NCI-H1436 treated with DMSO at 0.1 percent for 48 hours (cell line): Measurements from ENCODE around the gene CAMTA1.

Experiments used
- DNase-seq: peaks from one replicate; lab custom pipeline; 2025; lab: John Stamatoyannopoulos, UW

Gene CAMTA1

DNA sequence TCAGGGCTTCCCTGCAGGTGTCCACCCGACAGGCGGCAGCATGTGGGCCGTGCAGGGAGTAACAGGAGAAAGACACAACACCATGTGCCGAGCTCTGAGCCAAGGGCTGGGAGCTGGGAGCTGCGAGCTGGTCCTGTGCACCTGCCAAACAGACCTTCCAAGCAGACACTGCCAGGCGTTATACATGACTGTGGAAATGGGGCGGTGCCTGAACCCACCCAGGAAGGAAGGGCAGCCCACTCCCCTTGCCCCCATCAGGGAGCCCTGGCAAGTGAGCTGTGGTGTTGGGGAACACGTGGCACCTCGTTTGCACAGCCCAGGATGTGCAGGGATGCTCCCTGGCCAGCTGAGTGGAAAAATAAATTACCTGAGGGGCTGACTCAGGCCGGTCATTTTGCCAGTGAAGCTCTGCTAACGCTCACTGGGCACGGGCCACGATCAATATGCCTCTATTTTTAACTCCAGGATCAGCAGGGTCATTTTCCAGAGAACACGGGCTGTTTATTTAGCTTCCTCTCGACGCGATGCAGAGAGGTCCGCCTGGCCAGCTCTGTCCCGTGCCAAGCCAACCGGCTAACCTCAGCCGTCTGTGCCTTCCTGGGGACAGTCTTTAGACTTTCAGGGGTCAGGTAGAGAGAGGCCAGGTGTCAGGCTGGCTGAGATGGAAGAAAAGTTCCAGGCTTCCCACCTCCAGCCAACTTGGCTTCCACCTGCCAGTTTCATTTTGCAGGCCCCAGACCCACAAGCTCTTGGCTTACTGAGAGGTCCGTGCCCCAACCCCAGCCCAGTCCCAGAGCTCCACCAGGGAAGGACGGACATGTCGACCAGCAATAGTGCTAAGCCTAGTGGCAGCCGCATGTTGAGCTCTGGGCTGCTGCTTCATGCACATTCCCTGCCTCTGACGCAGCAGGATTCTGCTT lies 789.1 kb downstream of the CAMTA1 start:
- no peak for DNase-seq

DNA sequence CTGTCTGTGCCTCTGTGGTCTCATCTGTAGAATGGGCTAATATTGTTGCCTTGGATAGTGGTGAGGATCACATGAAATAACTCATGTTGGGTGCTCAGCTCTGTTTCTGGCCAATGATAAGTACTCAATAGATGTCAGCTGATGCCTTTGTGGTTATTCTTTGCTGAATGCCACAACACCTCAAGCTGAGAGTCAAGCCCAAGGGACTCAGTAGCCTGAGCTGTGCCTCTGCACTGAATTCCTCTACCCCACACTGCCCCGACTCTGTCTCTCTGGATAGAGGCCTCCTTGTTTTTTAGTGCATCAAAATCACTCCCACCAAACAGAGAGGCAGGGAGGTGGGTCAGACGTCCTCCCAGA lies 789.8 kb downstream of the CAMTA1 start:
- DNase-seq = no peak

DNA sequence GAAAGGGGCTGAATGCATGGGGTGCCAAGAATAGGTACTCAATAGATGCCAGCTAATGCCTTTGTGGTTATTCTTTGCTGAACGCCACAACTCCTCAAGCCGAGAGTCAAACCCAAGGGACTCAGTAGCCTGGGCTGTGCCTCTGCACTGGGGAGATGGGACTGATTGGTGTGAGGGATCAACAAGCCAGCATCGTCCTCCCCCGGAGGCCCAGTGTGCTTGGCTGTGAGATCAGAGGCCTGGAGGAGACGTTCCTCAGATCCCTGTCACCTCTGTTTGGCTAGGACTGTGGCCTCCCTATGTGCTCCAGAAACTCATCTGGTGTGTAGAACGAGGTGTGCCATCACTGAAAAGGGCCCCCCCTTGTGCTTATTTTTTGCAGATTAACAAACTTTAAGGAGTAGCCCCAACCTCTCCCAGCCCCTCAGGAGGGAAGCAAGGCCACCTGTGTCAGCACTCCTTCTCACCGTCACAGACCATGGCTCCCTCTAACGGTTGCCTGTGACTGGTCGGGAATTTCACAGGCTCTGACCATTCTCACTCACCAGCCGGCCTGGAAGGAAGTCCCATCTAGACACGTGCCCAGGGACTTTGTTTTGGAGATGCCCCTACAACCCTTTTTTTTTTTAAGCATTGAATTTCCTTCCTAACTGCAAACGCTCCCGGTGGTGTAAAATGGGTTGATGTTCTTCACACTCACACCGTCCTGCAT lies 791.8 kb downstream of the CAMTA1 start:
- DNase-seq = no peak

DNA sequence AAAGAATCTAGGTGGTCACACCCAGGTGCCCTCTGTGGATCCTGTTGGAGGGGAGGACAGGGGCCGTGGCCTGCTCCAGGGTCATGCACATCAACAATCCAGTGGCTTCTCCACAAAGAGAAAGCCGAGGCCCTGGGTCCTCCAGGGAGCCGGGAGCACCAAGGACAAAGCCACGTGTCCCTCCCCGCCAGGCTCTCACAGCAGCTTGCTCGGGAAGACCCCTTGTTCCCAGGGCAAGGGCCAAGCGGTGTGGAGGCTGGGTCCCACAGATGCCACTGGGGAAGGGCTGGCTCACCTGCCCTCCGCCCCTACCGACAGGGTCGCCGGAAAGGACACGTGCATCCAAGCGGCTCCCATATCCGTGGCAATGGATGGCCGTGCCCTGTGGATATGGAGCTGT lies 793.0 kb downstream of the CAMTA1 start:
- DNase-seq = no peak

DNA sequence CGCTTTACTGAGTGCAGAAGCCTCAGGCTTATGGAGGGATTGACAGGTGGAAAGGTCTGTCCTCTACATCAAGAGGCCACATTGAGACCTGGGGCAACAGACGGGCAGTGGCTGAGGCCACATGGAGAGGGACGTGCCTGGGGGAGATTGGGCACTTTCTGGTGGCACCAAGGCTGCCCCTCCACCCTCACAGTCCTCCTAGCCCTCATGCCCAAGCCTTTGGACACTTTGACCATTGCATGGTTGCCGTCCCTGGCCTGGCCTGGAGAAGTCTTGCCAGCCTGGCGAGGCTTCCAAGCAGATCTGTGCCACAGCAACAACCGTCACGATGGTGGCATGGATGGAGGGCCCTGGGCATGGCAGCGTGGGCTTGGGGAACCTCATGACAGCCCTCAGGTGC lies 793.8 kb downstream of the CAMTA1 start:
- no peak for DNase-seq

DNA sequence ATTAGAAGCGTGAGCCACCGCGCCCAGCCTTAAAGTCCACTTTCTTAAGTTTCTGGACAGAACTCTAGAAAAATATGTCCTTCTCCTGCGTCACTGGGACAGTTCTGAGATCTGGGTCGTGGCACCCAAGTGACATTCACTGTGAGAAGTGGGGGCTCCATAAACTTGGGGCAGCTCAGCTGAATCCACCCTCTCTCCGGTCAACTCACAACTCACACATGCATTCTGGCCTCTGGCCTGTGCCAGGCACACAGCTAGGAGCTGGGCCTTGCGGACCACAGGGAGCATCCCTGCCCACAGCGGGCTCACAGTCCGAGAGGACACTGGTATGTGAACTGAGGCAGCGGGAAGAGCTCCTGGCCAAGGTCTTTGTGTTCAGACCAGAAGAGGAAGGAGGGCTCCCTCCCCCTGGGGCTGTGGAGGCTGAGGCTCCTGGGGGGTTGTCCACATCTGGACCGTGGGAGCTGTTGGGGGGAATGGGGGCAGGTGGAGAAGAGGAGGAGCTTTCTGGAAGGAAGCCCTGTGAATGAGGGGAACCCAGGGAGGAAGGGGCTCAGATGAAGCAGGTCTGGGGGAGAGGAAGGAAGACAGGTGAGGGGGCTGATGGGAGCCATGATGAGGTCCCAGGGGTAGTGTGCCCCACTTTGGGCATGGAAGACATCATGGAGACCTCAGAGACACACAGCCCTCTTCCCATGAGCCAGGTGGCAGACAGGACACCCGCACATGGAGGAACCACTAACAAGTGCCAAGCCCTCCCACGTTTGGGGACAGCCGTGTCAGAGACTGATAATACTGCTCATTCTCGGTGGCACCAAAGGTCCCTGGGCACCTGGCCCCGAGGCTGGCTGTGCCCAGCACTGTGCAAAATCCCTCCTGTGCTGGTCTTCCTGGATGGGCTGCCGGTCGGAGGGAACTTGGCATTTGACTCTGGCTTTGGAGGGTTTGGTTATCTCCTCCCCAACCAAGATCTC lies 794.9 kb downstream of the CAMTA1 start:
- no peak for DNase-seq

DNA sequence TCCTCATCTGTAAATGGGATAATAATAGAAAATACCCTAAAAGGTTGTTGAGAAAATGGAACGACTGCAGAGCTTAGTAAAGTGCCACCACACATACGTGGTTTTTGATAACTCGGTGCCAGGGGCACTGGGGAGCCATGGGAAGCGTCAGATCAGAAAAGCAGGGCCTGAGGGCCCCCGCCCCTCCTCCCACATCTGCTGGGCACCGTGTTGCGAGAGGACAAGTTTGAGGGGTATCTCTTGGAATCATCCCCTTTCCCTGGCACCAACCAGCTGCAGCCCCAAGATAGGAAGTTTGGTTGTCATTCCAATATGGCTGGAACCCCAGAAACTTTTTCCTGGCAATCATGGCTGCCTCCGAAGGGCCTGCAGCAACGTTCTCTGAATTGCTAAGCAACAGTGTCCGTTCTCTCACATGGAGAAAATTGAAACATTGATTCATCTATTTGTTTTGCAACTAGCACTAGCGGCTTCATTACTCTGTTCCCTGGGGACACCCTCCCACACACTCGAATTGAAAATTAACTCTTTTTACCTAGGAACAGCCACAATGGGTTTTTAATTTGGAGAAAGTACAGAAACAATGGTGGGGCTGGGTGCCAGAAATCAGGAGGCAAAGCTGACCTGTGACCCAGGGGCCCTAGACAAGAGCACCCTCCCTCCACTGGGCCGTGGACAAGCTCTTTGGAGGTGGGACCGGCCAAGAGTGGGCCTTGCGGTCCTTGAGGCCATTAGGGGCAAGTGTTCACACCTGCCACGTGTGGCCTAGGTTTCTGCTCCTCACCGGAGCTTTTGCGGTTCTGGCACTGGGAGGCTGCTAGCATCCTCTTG lies 795.9 kb downstream of the CAMTA1 start:
- peak; percentile 93 for DNase-seq

DNA sequence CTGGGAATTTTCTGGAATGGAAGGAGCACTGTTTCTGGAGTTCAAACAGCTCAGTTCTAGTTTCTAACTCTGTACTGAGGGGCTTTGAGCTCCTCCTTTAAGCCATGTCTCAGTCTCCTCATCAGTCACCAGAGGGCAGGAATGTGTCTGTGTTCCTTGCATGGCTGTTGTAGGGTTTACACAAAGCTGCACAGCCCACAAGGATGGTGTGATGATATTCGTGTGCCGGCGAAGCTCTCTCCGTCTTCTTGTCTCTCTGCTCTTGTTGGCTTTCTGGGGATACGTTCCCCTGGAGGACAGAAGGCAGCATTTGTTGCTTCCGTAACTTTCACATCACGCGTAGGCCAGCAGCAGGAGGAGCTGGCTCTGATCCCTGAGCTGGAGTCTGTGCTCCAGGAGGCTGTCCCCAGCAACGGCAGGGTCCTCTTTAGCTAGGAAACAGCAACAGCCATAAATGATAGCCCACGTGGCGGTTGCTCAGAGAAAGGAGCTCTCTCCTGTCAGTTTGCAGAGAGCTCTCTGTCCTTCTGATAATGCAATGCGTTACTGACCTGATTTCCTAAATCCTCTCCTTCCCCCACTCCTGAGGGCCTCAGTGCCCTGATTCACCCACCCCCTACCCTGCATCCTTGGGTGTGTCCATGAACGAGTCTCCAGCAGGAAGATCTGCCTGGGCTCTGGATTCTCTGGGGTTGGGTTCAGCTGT lies 796.7 kb downstream of the CAMTA1 start:
- DNase-seq = no peak

DNA sequence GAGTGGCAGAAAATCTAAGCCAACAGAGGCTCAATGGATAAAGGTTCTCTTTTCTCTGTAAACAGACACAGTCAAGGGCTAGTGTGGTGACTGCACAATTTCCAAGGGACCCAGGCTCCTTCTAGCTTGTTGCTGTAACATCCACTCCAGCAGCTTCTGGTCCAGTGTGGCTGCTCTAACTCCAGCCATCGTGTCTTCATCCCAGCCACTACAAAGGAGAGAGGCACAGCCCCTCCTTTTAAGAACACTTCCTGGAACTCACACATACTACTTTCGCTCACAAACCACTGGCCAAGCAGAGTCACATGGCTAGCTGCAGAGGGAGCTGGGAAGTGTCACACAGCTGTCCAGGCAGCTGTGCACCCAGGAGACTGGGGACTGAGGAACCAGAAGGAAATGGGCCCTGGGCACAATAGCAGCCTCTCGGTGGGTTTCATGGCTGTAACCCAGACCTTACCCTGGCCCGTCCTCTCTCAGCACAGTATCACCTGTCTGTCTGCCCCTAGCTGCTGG lies 797.3 kb downstream of the CAMTA1 start:
- no peak for DNase-seq

DNA sequence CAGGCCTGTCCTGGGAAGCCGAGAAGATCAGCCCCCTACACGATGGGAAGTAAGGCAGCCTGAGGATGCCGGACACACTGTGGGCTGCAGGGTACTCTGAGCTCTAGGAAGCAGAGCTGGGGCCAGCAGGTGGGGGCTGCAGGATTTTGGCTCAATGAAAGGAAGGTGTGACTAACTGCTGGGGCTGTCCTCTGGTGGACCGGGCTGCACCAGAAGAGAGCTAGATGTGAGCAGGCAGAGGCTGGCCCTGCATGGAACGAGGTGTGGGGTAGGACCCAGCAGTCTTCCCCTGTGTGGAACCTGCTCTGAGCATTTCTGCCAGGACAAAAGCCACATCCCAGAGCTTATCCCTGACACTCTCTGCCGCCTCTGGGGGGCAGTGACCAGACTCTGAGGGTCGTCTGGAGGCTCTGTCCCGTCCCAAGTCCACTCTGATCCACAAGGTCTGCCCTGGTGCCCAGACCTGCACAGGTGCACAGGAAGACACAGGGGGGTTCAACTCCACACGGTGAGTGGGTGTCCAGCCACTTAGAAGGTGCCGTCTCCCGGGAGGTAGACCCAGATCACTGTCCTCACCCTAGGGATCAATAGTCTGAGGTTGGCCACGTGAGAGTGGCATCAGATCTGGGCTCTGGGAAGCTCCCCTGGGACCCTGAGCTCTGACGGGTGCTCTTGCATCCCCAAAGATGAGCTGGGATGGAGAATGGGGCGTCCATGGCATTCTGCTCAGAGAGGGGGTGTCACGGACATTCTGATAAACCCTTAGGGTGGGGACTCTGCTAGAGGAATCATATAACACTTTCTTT lies 798.2 kb downstream of the CAMTA1 start:
- no peak for DNase-seq

DNA sequence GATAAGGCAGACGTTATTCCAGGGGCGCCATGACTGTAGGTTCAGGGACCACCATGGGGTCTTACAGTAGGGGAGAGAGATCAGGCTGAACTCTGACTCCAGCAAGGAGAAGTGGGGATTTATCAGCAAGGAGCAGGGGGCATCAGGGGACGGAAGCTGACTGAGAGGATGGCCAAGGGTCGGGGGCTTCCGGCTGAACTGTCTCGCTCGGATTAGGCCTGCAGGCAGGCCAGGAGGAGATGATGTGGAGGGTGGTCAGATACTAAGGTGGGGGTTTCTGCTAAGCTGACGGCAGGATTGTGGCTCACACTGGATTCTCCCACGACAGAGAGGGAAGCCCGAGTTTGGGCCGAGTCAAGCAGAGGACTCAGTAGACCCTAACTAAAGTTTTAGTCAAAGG lies 798.9 kb downstream of the CAMTA1 start:
- DNase-seq = no peak

DNA sequence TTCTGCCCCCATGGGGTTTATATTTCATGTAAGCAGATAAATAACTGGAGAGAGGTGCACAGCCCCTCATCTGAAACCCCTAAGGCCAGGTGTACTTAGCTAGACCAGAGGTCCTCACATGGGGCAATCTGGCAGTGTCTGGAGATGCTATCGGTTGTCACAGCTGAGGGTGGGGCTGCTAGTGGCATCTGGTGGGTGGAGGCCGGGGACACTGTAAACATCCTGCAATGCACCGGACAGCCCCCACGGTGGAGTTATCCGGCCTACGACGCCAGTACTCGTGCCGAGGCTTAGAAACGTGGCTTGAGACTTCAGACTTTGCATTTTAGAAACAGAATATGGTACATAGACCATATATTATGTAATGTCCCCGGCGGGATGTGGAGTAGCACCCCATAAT lies 799.4 kb downstream of the CAMTA1 start:
- DNase-seq = no peak

DNA sequence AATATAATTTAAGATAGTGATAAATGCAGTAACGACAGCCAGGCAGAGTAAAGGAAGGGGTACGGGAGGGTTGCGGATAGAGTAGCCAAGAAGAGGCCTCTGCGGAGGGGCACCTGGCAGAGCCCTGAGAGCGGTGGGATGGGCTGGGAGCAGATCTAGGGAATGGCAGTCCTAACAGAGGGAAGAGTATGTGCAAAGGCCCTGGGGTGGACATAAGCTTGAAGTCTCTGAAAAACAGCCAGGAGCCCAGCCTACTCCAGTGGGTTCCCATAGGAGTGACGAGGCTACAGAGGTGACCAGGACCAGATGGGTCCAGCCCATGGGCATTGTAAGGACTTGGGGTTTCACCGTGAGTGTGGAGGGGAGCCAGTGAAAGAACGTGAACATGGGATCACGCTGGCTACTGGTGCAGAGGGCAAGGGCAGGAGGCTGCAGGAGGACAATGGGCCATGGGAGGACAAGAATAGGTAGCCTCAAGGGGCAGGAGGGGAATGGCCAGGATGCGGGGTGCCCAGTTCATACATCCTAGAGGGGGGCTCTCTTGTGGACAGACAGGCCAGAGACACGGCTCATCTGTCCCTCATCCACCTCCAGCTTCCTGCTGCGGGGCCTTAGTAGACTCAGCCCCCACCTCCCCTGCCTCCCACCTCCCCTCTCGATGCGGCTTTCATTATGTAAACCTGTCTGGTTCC lies 800.1 kb downstream of the CAMTA1 start:
- DNase-seq = no peak

DNA sequence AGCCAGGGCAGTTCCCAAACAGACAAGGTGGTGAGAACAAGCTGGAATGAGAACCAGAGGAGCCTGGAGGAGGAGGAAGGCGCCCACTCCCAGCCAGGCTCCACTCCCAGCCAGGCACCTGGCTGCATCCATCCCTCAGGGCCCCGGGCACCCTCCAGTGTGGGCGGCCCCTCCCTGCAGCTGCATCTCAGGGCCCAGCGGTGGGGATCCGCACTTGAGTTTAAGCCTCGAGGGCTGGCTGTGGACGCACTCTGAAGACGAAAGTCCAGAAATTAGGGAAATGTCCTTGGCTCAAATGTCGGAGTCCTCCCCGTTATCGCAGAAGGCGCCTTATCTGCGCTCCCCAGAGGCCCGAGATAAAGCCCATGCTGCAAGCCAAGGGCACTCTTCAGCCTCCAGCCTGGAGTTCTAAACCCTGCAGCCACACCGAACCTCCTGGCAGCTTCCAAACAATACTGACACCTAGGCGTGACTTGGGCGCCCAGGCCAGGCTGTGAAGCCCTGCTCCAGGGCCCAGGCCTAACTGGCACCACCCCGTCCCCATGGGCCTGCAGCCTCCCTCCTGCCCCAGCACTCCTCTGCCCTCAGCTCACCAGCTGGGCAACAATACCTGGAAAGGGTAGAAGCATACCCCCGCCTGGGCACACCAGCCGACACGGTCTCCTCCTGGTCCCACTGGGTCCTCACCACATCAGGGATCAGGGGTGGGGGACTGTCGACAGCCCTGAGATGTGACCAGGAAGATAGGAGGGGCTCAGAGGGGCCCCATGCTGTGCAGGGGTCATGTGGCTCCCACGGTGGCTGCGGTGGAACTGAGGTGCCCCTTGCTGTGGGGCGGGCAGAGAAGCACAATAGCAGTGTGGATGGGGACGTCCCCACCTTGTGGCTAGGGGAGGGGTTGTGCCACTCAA lies 801.0 kb downstream of the CAMTA1 start:
- DNase-seq = no peak

DNA sequence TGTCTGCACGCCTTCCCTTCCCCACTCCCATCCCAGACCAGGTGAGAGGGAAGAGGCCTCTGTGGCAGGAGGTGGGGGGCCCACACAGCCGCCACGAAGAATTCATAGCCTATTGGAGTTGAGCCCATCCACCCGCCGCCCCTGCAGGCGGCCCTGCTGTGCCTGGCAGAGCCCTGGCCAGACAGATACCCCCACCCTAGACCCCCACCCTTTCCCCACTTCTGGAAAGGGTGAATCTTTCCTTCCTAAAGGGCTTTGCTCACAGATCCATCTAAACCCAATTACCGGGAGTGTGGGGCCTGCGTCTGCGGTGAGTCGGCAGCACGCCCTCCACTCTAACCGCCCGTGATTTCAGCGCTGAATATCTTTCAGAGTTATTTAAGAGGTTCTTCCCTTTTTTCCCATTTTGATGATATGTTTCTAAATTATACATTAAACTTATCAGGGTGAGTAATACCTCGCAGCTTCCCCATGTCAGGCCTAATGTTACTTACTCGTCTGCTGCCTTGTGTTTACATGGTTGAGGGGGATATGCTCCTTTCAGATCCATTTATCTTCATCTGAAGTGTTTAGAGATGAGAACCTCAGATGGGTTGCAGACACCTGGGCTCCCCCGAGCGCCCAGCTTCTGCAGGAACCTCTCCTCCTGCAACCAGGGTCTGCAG lies 802.0 kb downstream of the CAMTA1 start:
- DNase-seq = no peak

DNA sequence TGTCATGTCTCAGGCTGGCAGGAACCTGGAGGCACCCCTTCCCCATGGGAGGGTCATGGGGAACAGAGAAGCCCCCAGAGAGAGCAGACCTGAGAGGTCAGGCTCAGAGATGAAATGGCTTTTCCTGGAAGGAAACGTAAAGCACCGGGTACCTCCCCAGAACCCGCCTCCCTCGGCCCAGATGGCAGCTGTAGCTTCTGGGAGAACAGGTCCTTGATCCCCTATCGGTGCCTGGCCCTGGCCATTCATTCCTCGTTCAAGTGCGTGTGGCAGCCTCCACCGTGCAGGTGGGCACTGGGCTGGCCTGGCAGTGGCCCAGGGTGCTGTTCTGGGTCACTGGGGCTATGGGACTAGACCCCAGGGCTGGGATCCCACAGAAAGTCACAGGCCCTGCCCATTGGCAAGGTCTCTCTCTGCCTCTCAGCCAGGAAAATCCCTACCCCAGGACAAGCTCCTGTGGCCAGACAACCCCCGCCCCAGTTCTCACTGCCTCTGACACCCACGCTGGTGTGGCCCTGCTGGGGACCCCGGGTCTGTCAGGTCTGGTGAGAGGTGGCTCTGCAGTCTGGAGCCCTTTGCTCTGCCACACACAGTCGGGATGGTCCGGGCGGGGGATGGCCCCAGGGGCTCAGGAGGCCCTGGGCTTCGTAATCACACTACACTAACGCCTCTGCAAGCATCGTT lies 802.7 kb downstream of the CAMTA1 start:
- DNase-seq = no peak

DNA sequence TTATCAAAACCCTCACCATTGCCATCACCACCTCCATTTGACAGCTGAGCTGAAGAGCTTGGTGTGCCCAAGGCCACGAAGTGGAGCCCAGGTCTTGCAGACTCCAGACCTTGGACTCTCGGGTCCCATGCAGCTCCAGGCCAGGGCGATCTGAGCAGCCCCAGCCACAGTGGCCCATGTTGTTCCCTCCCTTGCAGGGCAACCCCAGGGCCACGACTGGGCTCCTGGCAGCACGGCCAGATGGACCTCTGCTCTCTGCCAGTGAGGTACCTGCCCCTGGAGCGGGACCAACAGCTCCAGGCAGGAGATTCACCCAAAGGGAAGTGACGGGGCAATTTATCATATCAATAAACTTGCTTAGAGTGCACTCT lies 803.2 kb downstream of the CAMTA1 start:
- DNase-seq = no peak
